Mucosa of stomach (tissue), 1 donor: ENCODE measurements around the gene METTL8.

ENCODE experiments used
- H3K27me3 ChIP-seq: one replicate; pipeline ENCODE4 v1.7.0; 2013; ENCODE audit warnings: mild to moderate bottlenecking, low read length; ENCODE audit not compliant: control insufficient read depth, insufficient read depth
- H3K36me3 ChIP-seq: one replicate; pipeline ENCODE4 v1.7.0; 2013; ENCODE audit warnings: low read length; ENCODE audit not compliant: control insufficient read depth, insufficient read depth
- H3K4me1 ChIP-seq: one replicate; pipeline ENCODE4 v1.7.0; 2013; ENCODE audit warnings: mild to moderate bottlenecking, low read length; ENCODE audit not compliant: control insufficient read depth, insufficient read depth
- H3K4me3 ChIP-seq: one replicate; pipeline ENCODE4 v1.7.0; 2013; ENCODE audit warnings: low read length
- H3K9ac ChIP-seq: one replicate; pipeline ENCODE4 v1.7.0; 2013; ENCODE audit warnings: mild to moderate bottlenecking, low read length, moderate library complexity
- H3K9me3 ChIP-seq: one replicate; pipeline ENCODE4 v1.7.0; 2013; ENCODE audit warnings: mild to moderate bottlenecking, low read length, moderate library complexity; ENCODE audit not compliant: control insufficient read depth
- donor health status: Pancreatic carcinoma.

METTL8 gene

GRCh38 chr2:171327043-171327496, 106.7 kb downstream of the METTL8 start:
- H3K9ac ChIP-seq: no peak overlapping the region

GRCh38 chr2:171325886-171326585, 107.8 kb downstream of the METTL8 start:
- no peaks in the 10 kb centered on the region for H3K4me1 ChIP-seq
- no peaks in the 10 kb centered on the region for H3K36me3 ChIP-seq
- no peaks in the 10 kb centered on the region for H3K9me3 ChIP-seq
- no peaks in the 10 kb centered on the region for H3K27me3 ChIP-seq
- no peak overlapping the region for H3K9ac ChIP-seq
- no peak overlapping the region for H3K4me3 ChIP-seq

More at GRCh38 chr2:171327043-171327496, 106.7 kb downstream of the METTL8 start:
- Histone ChIP-seq H3K4me3 (no peak overlapping the region), H3K27me3 (no peaks in the 10 kb centered on the region), H3K4me1 (no peaks in the 10 kb centered on the region), H3K9me3 (no peaks in the 10 kb centered on the region), H3K36me3 (no peaks in the 10 kb centered on the region)

GRCh38 chr2:171323971-171324528, 109.7 kb downstream of the METTL8 start:
- no peaks in the 10 kb centered on the region for H3K4me1 ChIP-seq
- no peaks in the 10 kb centered on the region for H3K36me3 ChIP-seq
- no peak overlapping the region for H3K4me3 ChIP-seq
- H3K9ac ChIP-seq: no peak overlapping the region
- no peaks in the 10 kb centered on the region for H3K27me3 ChIP-seq
- no peaks in the 10 kb centered on the region for H3K9me3 ChIP-seq

- H3K9ac ChIP-seq: no peak overlapping the region
- H3K4me3 ChIP-seq: no peak overlapping the region
- H3K27me3 ChIP-seq: no peaks in the 10 kb centered on the region
- no peaks in the 10 kb centered on the region for H3K36me3 ChIP-seq
- no peaks in the 10 kb centered on the region for H3K4me1 ChIP-seq
- H3K9me3 ChIP-seq: no peaks in the 10 kb centered on the region
Observed at GRCh38 chr2:171322928-171323327, 110.9 kb downstream of the METTL8 start.

- no peaks in the 10 kb centered on the region for H3K4me1 ChIP-seq
- no peaks in the 10 kb centered on the region for H3K36me3 ChIP-seq
- no peaks in the 10 kb centered on the region for H3K9me3 ChIP-seq
- H3K27me3 ChIP-seq: no peaks in the 10 kb centered on the region
- H3K4me3 ChIP-seq: no peak overlapping the region
- no peak overlapping the region for H3K9ac ChIP-seq
Observed at GRCh38 chr2:171320731-171321130, 113.1 kb downstream of the METTL8 start.

- H3K9ac ChIP-seq: no peak overlapping the region
Observed at GRCh38 chr2:171320208-171320621, 113.6 kb downstream of the METTL8 start.

GRCh38 chr2:171319164-171319810, 114.5 kb downstream of the METTL8 start:
- H3K27me3 ChIP-seq: no peaks in the 10 kb centered on the region
- no peak overlapping the region for H3K4me3 ChIP-seq
- H3K36me3 ChIP-seq: no peaks in the 10 kb centered on the region
- H3K9me3 ChIP-seq: no peaks in the 10 kb centered on the region
- H3K4me1 ChIP-seq: no peaks in the 10 kb centered on the region
- no peak overlapping the region for H3K9ac ChIP-seq

More at GRCh38 chr2:171320208-171320621, 113.6 kb downstream of the METTL8 start:
- H3K9me3 ChIP-seq: no peaks in the 10 kb centered on the region
- H3K4me1 ChIP-seq: no peaks in the 10 kb centered on the region
- no peak overlapping the region for H3K4me3 ChIP-seq
- no peaks in the 10 kb centered on the region for H3K27me3 ChIP-seq
- no peaks in the 10 kb centered on the region for H3K36me3 ChIP-seq

- no peak overlapping the region for H3K9ac ChIP-seq
- no peaks in the 10 kb centered on the region for H3K27me3 ChIP-seq
- no peaks in the 10 kb centered on the region for H3K9me3 ChIP-seq
- no peak overlapping the region for H3K4me3 ChIP-seq
- H3K4me1 ChIP-seq: no peaks in the 10 kb centered on the region
- no peaks in the 10 kb centered on the region for H3K36me3 ChIP-seq
Observed at GRCh38 chr2:171318463-171318934, 115.3 kb downstream of the METTL8 start.

- Histone ChIP-seq H3K4me3 (no peak overlapping the region), H3K4me1 (no peaks in the 10 kb centered on the region), H3K36me3 (no peaks in the 10 kb centered on the region), H3K9me3 (no peaks in the 10 kb centered on the region), H3K27me3 (no peaks in the 10 kb centered on the region), H3K9ac (no peak overlapping the region)
Observed at GRCh38 chr2:171317492-171318125, 116.2 kb downstream of the METTL8 start.

GRCh38 chr2:171316755-171317337, 116.9 kb downstream of the METTL8 start:
- no peaks in the 10 kb centered on the region for H3K9me3 ChIP-seq
- no peaks in the 10 kb centered on the region for H3K27me3 ChIP-seq
- no peaks in the 10 kb centered on the region for H3K4me1 ChIP-seq
- H3K36me3 ChIP-seq: no peaks in the 10 kb centered on the region
- H3K9ac ChIP-seq: no peak overlapping the region
- H3K4me3 ChIP-seq: no peak overlapping the region

GRCh38 chr2:171316220-171316619, 117.6 kb downstream of the METTL8 start:
- Histone ChIP-seq H3K27me3 (no peaks in the 10 kb centered on the region), H3K4me1 (no peaks in the 10 kb centered on the region), H3K9ac (no peak overlapping the region), H3K36me3 (no peaks in the 10 kb centered on the region), H3K4me3 (no peak overlapping the region), H3K9me3 (no peaks in the 10 kb centered on the region)
